Stimulated activated CD4-positive, alpha-beta T cell treated with anti-CD3 and anti-CD28 coated beads, Interleukin-1b, Interleukin-23, amount 100 ng/mL, for 24 hours (primary cell): ENCODE measurements around the gene NBPF8.
"Not testable (repeated sequence)": the region's sequence is repeated elsewhere in the genome, so short reads cannot be mapped to it uniquely, and the experiment has no call there.

Source experiments
- DNase-seq, 4 experiments: peaks; one replicate each; pipeline ENCODE4 v3.0.0-alpha.2; 2020; ENCODE audit warnings: low read depth in 4 of 4, low spot score in 1 of 4

The NBPF8 gene

GRCh38 chr1:120414911-120415480 is at the start of gene NBPF8:
Gene NBPF8 (plus strand): TSS chr1:120415035. CDS start chr1:120436523, 21,488 bp downstream.
- DNase-seq: peak; percentile 20 to 59 (median 39)

GRCh38 chr1:120367709-120368108 is 47.1 kb upstream of the NBPF8 start:
- DNase-seq: not testable (repeated sequence)

- DNase-seq: not testable (repeated sequence)
Observed at GRCh38 chr1:120386651-120387050, 28.2 kb upstream of the NBPF8 start.

- not testable (repeated sequence) for DNase-seq
Observed at GRCh38 chr1:120388597-120389126, 26.2 kb upstream of the NBPF8 start.

GRCh38 chr1:120391365-120391764 is 23.5 kb upstream of the NBPF8 start:
- not testable (repeated sequence) for DNase-seq

- DNase-seq: not testable (repeated sequence)
Observed at GRCh38 chr1:120393316-120394232, 21.3 kb upstream of the NBPF8 start.

GRCh38 chr1:120405348-120405747 is 9.5 kb upstream of the NBPF8 start:
- DNase-seq: not testable (repeated sequence)

GRCh38 chr1:120414451-120414850 is 384 bp upstream of the NBPF8 start:
- not testable (repeated sequence) for DNase-seq

- peak in 3 of 4 experiments; percentile 1 to 18 (median 14) for DNase-seq
Observed at GRCh38 chr1:120415492-120415961, 692 bp downstream of the NBPF8 start.

GRCh38 chr1:120425063-120425462 is 10.2 kb downstream of the NBPF8 start:
- not testable (repeated sequence) for DNase-seq

GRCh38 chr1:120431626-120432025 is 16.8 kb downstream of the NBPF8 start:
- DNase-seq: not testable (repeated sequence)

- not testable (repeated sequence) for DNase-seq
Observed at GRCh38 chr1:120433831-120434230, 19.0 kb downstream of the NBPF8 start.

- not testable (repeated sequence) for DNase-seq
Observed at GRCh38 chr1:120449124-120449523, 34.3 kb downstream of the NBPF8 start.
